IMR-90 (cell line): ENCODE data around the gene COMP. TPM values are rescaled to one million over a fixed set of nuclear protein-coding genes. Genes with fewer than 3 reads are reported as not detected.

Source experiments
- ATAC-seq: fragments of 200-7000 bp; cut with Tn5 transposase; 2 replicates; pipeline ENCODE4 v1.9.1; 2020; ENCODE audit warnings: low read depth, mild to moderate bottlenecking, moderate library complexity
- BruUV-seq: library from RNA; stranded (reverse); fragments of 400-500 nt; replicated peaks from 2 replicates; lab custom pipeline; 2021; lab: Mats Ljungman, UMichigan
- CTCF ChIA-PET: fragments of 300-600 bp; formaldehyde crosslinking; extraction: SDS; loops from one replicate; lab custom pipeline; 2021; ENCODE audit warnings: antibody characterized with exemption; lab: Yijun Ruan, JAX
- POLR2A ChIA-PET: fragments of 300-600 bp; sonication (Branson Sonifier 250); formaldehyde crosslinking; loops from one replicate; lab custom pipeline; 2022; ENCODE audit warnings: antibody characterized with exemption; ENCODE audit not compliant: unreplicated experiment; lab: Charles Lee
- DNase-seq: peaks from one replicate; pipeline ENCODE4 v3.0.0; 2013
- H2AFZ ChIP-seq: replicated peaks from 2 replicates; pipeline ENCODE3; 2013; ENCODE audit warnings: low read length, mild to moderate bottlenecking; ENCODE audit not compliant: poor library complexity
- H2AK5ac ChIP-seq: 2 replicates; pipeline ENCODE4 v1.6.1; 2013; ENCODE audit warnings: low read depth, low read length, inconsistent platforms
- H2AK9ac ChIP-seq: replicated peaks from 2 replicates; pipeline ENCODE3; 2013; ENCODE audit warnings: mild to moderate bottlenecking, low read depth, low read length, moderate library complexity; ENCODE audit not compliant: poor library complexity
- H2BK120ac ChIP-seq: 2 replicates; pipeline ENCODE4 v1.6.1; 2013; ENCODE audit warnings: low read depth, low read length, inconsistent platforms
- H2BK15ac ChIP-seq: 3 replicates; pipeline ENCODE4 v1.6.1; 2013; ENCODE audit warnings: low read depth, low read length, inconsistent platforms
- H2BK20ac ChIP-seq: 2 replicates; pipeline ENCODE4 v1.6.1; 2013; ENCODE audit warnings: low read depth, mild to moderate bottlenecking, inconsistent platforms, low read length, moderate library complexity
- H2BK5ac ChIP-seq: 2 replicates; pipeline ENCODE4 v1.6.1; 2013; ENCODE audit warnings: mild to moderate bottlenecking, low read depth, low read length, inconsistent platforms; ENCODE audit not compliant: poor library complexity, severe bottlenecking
- H3K14ac ChIP-seq: replicated peaks from 2 replicates; pipeline ENCODE4 v1.6.1; 2013; ENCODE audit warnings: low read depth, low read length, inconsistent platforms
- H3K18ac ChIP-seq: 2 replicates; pipeline ENCODE4 v1.6.1; 2013; ENCODE audit warnings: low read depth, low read length, control low read depth
- H3K23ac ChIP-seq: 2 replicates; pipeline ENCODE4 v1.6.1; 2013; ENCODE audit warnings: low read depth, low read length, inconsistent platforms
- H3K27ac ChIP-seq: 2 replicates; pipeline ENCODE4 v1.5.1; 2013; ENCODE audit warnings: mild to moderate bottlenecking, control low read depth, low read length; ENCODE audit not compliant: insufficient read depth
- H3K27me3 ChIP-seq: 2 replicates; pipeline ENCODE4 v1.6.1; 2013; ENCODE audit warnings: low read length; ENCODE audit not compliant: control insufficient read depth, insufficient read depth
- H3K36me3 ChIP-seq: 2 replicates; pipeline ENCODE4 v1.6.1; 2013; ENCODE audit warnings: low read length, mixed read lengths; ENCODE audit not compliant: control insufficient read depth, insufficient read depth
- H3K4ac ChIP-seq: 2 replicates; pipeline ENCODE4 v1.6.1; 2013; ENCODE audit warnings: low read depth, low read length, inconsistent platforms
- H3K4me1 ChIP-seq: 2 replicates; pipeline ENCODE4 v1.6.1; 2013; ENCODE audit warnings: low read length, mixed read lengths; ENCODE audit not compliant: control insufficient read depth, insufficient read depth
- H3K4me2 ChIP-seq: 2 replicates; pipeline ENCODE4 v1.6.1; 2013; ENCODE audit warnings: low read depth, mild to moderate bottlenecking, control low read depth, low read length, moderate library complexity
- H3K4me3 ChIP-seq: 2 replicates; pipeline ENCODE4 v1.5.1; 2013; ENCODE audit warnings: low read depth, mild to moderate bottlenecking, control low read depth, low read length, moderate library complexity; ENCODE audit not compliant: insufficient read depth
- H3K56ac ChIP-seq: 2 replicates; pipeline ENCODE4 v1.6.1; 2013; ENCODE audit warnings: low read length, inconsistent platforms; ENCODE audit not compliant: insufficient read depth; ENCODE audit errors: extremely low read depth
- H3K79me1 ChIP-seq, 2 experiments: 2 replicates each; pipeline ENCODE4 v1.6.1; 2013; ENCODE audit warnings: low read length in 2 of 2, inconsistent platforms in 1 of 2, low read depth in 1 of 2
- H3K9ac ChIP-seq: 2 replicates; pipeline ENCODE4 v1.6.1; 2013; ENCODE audit warnings: low read depth, low read length, control low read depth
- H3K9me1 ChIP-seq: 2 replicates; pipeline ENCODE4 v1.6.1; 2013; ENCODE audit warnings: low read length, inconsistent platforms; ENCODE audit not compliant: insufficient read depth
- H3K9me3 ChIP-seq: 2 replicates; pipeline ENCODE4 v1.6.1; 2013; ENCODE audit warnings: low read length; ENCODE audit not compliant: control insufficient read depth, insufficient read depth
- H4K20me1 ChIP-seq: 2 replicates; pipeline ENCODE4 v1.6.1; 2013; ENCODE audit warnings: low read length, inconsistent platforms; ENCODE audit not compliant: insufficient read depth
- H4K5ac ChIP-seq: 2 replicates; pipeline ENCODE4 v1.6.1; 2013; ENCODE audit warnings: mild to moderate bottlenecking, low read depth, low read length, control low read depth
- H4K8ac ChIP-seq, 2 experiments: 2 replicates each; pipeline ENCODE4 v1.6.1; 2013; ENCODE audit warnings: low read depth in 2 of 2, low read length in 2 of 2, control low read depth in 1 of 2, inconsistent platforms in 1 of 2
- H4K91ac ChIP-seq: 2 replicates; pipeline ENCODE4 v1.6.1; 2013; ENCODE audit warnings: low read depth, low read length, inconsistent platforms; ENCODE audit not compliant: insufficient read depth
- CEBPB ChIP-seq: IDR thresholded peaks from 2 replicates; pipeline ENCODE4 v1.6.1; 2012; ENCODE audit warnings: low read depth, low read length, improper control_type of control experiment
- MAFK ChIP-seq: IDR thresholded peaks from 2 replicates; pipeline ENCODE4 v1.6.1; 2012; ENCODE audit warnings: low read depth, low read length, improper control_type of control experiment
- MXI1 ChIP-seq: IDR thresholded peaks from 2 replicates; pipeline ENCODE4 v1.6.1; 2012; ENCODE audit warnings: low read depth, mild to moderate bottlenecking, low read length, moderate library complexity, borderline replicate concordance
- NFE2L2 ChIP-seq: fragments of 150-350 bp; IDR thresholded peaks from 2 replicates; pipeline ENCODE4 v1.6.1; 2016; ENCODE audit warnings: low read depth, mild to moderate bottlenecking, low read length
- POLR2A ChIP-seq: IDR thresholded peaks from 2 replicates; pipeline ENCODE4 v1.6.1; 2012; ENCODE audit warnings: mild to moderate bottlenecking, low read depth, low read length
- RFX5 ChIP-seq: IDR thresholded peaks from 2 replicates; pipeline ENCODE4 v1.8.0; 2012; ENCODE audit warnings: low read depth, mild to moderate bottlenecking, low read length, moderate library complexity
- SMC3 ChIP-seq: fragments of 150-350 bp; IDR thresholded peaks from 2 replicates; pipeline ENCODE4 v1.6.1; 2016; ENCODE audit warnings: low read depth, mild to moderate bottlenecking, antibody characterized with exemption, low read length, moderate library complexity
- WGBS, 2 experiments: methylation state at CpG; one replicate each; pipeline versions ENCODE4 v1.1.5 to v1.1.7; 2013; ENCODE audit warnings: missing lambda C conversion rate in 2 of 2; ENCODE audit not compliant: insufficient read length in 1 of 2; ENCODE audit errors: extremely low coverage in 2 of 2; 5-methylcytosine and 5-hydroxymethylcytosine counted together
- dilution Hi-C: fragments of 300-500 bp; cut with HindIII; formaldehyde crosslinking; loops from one replicate; pipeline ENCODE4 v1.14.3; 2018; ENCODE audit warnings: low sequenced_read_pairs; ENCODE audit not compliant: unreplicated experiment
- in situ Hi-C: fragments of 300-500 bp; cut with MboI; formaldehyde crosslinking; loops from 3 replicates; pipeline ENCODE4 v1.14.3; 2019; ENCODE audit warnings: low sequenced_read_pairs, inconsistent platforms, mixed read lengths
- intact Hi-C: fragments of 100-400 bp; cut with micrococcal nuclease; formaldehyde crosslinking; loops from 2 replicates; pipeline ENCODE4 v1.10.0; 2022
- polyA plus RNA-seq, 3 experiments: library from polyadenylated mRNA; depleted of rRNA; stranded (reverse); fragments of >200 nt; gene quantifications; 2 replicates each; pipeline ENCODE4 v1.2.3, GENCODE V29; 2012; ENCODE audit warnings: low replicate concordance in 1 of 3
- total RNA-seq: library from RNA; depleted of rRNA; stranded (reverse); fragments of >200 nt; gene quantifications from 2 replicates; pipeline ENCODE4 v1.2.3, GENCODE V29; 2012
- TF ChIP-seq, protein P1 (sequence below): conservative IDR thresholded peaks from 2 replicates; pipeline ENCODE4 v1.5.1; 2012; ENCODE audit warnings: mild to moderate bottlenecking, low read depth, low read length, improper control_type of control experiment

The COMP gene
- total and polyA plus RNA-seq, 2 of the 4 experiments (the other 2 are of a cell fraction): under 0.01 to 0.43 TPM

DNA sequence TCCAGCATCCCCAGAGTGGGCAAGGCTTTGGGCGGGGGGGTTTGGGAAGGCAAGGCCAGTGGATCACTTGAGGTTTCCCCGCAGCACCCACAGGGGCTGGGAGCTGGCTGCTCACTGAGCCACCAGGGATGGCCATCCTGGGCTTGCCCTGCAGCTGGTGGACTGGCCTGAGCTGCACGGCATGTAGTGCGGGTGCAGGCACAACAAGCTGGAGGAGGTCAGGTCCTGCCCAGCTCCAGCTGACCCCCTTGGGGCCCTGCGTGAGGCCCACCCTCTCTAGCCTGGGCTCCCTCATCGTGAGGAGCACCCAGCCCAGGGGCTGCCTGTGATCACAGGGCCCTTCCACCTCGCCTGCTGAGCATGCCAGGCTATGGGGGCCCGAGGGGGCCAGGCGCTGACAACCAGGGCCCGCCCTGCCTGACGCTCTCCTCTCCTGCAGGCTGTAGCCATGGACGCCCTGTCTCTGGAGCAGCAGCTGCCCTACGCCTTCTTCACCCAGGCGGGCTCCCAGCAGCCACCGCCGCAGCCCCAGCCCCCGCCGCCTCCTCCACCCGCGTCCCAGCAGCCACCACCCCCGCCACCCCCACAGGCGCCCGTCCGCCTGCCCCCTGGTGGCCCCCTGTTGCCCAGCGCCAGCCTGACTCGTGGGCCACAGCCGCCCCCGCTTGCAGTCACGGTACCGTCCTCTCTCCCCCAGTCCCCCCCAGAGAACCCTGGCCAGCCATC is 22.9 kb downstream of the COMP start:
- ChIA-PET CTCF (no interaction called here), POLR2A (no interaction called here)
- H2BK120ac ChIP-seq: no peak overlapping the region
- no peak overlapping the region for H2BK20ac ChIP-seq
- H4K20me1 ChIP-seq: peaks cover 4% of the 10 kb centered on the region; the same call in 1 of the 2 replicates
- no TSS peak for BruUV-seq
- intact Hi-C loops: no loop called here
- no peaks in the 10 kb centered on the region for H3K79me1 ChIP-seq
- no peak overlapping the region for H2AK9ac ChIP-seq
- H3K9ac ChIP-seq: no peak overlapping the region
- no peak overlapping the region for H4K91ac ChIP-seq
- no peaks in the 10 kb centered on the region for H3K9me3 ChIP-seq
- peaks cover 3% of the 10 kb centered on the region; the same call in 1 of the 2 replicates for H3K36me3 ChIP-seq
- in situ Hi-C loops: no loop called here
- H3K18ac ChIP-seq: no peak overlapping the region
- no peak overlapping the region for H3K4ac ChIP-seq
- no peak overlapping the region for H2AFZ ChIP-seq
- H3K4me3 ChIP-seq: no peak overlapping the region
- WGBS, 2 experiments: 48% methylated on average over 7 of the region's 30 CpGs; no CpG with 5 or more reads in 1 of the 2 experiments
- no peak overlapping the region for H3K4me2 ChIP-seq
- peaks cover 6% of the 10 kb centered on the region; the same call in 1 of the 2 replicates for H3K9me1 ChIP-seq
- H4K8ac ChIP-seq: no peak overlapping the region
- H3K14ac ChIP-seq: no peak overlapping the region
- H2BK15ac ChIP-seq: no peak overlapping the region
- ATAC-seq (no peak), DNase-seq (no peak)
- H3K23ac ChIP-seq: no peak overlapping the region
- dilution Hi-C loops: no loop called here
- peaks cover 4% of the 10 kb centered on the region for H3K4me1 ChIP-seq
- no peak overlapping the region for H2AK5ac ChIP-seq
- H3K56ac ChIP-seq: no peak overlapping the region
- H3K27me3 ChIP-seq: no peaks in the 10 kb centered on the region
- TF ChIP-seq, protein P1, sequence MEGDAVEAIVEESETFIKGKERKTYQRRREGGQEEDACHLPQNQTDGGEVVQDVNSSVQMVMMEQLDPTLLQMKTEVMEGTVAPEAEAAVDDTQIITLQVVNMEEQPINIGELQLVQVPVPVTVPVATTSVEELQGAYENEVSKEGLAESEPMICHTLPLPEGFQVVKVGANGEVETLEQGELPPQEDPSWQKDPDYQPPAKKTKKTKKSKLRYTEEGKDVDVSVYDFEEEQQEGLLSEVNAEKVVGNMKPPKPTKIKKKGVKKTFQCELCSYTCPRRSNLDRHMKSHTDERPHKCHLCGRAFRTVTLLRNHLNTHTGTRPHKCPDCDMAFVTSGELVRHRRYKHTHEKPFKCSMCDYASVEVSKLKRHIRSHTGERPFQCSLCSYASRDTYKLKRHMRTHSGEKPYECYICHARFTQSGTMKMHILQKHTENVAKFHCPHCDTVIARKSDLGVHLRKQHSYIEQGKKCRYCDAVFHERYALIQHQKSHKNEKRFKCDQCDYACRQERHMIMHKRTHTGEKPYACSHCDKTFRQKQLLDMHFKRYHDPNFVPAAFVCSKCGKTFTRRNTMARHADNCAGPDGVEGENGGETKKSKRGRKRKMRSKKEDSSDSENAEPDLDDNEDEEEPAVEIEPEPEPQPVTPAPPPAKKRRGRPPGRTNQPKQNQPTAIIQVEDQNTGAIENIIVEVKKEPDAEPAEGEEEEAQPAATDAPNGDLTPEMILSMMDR: no peak
- no peak for TF ChIP-seq RFX5
- no peak for TF ChIP-seq MXI1
- TF ChIP-seq MAFK: no peak
- TF ChIP-seq SMC3: no peak
- no peak for TF ChIP-seq NFE2L2
- no peak for TF ChIP-seq CEBPB
- TF ChIP-seq POLR2A: no peak
- H3K27ac ChIP-seq: no peak overlapping the region
- H2BK5ac ChIP-seq: no peak overlapping the region
- H4K5ac ChIP-seq: no peak overlapping the region
